GF-D8 (cell line): ENCODE measurements around the gene DPYD.

Experiments used
- DNase-seq: peaks from one replicate; lab custom pipeline; 2025; lab: John Stamatoyannopoulos, UW

DPYD gene

DNA sequence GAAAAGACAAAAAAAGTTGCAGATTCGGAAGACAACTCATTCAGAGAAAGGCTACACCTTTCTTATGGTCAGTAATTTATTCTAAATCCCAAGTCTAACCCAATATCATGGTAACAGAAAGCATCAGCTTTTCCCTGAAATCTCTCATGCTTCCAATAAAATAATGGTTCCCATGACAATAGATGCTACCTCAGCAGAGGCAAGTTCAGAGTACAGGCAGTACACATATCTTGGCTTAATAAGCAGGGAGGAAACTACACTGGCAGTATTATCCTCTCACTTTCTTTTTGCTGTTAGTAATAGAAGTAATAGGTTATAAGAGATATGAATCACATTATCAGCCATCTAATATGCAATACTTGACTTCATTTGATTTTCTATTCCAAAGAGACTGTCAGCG, 137.1 kb downstream of the DPYD start:
- DNase-seq: no peak

DNA sequence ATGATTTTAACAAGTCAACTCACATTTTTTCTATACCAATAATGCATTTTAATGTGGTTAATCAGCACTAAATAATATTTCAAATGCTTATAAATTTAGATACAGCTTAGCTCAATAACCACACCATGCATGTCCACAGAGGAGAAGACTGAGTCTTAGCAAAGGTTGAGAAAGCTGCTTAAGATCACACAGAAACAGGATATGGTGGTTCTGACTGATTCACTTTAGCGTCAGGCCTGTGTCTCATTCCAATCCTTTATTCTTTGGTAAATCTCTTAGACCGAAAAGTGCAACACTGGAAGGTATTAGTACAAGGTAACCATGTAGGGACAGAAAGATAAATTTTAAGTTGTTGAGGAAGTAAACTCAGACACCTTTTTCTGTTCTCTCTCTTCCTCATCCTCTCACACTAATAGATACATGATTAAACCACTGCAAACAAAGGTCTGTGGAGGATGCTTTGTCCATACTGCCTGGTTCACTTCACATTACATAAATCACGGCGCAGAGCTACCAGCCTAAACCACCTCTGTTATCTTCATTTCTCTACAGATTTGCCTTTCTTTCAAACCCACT, 139.0 kb downstream of the DPYD start:
- no peak for DNase-seq

DNA sequence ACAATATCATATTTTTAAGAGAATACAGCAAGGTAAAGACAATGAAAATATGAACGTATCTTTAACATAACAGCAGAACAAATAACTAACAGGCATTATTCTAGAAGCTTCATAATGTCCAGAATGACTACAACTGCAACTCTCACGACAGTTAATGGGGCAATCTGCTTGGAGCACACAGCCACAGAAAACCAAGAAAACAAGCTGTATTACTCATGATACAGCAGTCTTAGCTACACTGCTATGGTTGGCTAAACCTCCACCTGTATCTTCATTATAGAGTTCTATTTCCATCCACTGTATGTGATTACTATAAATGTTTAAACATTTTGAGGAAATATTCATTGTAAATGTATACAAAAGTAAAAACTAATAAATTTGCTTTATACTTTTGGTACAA, 139.9 kb downstream of the DPYD start:
- DNase-seq: no peak

DNA sequence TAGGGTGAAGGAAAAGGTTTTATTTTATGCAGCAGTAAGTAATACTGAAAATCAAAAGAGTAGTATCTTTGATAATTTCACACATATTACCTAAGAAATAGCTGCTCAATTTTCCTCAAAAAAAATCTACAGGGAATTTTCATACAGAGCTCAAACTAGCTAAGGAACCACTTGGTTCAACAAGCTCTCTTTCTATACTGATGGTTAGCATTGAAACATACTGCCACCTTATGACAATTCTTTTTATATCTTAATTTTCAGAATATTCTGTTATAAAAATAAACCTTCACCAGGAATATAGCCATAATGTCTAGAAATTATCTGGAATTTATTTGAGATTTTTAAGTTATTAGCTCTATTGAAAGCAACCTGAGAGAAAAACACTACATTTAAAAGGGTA, 142.1 kb downstream of the DPYD start:
- DNase-seq: no peak

DNA sequence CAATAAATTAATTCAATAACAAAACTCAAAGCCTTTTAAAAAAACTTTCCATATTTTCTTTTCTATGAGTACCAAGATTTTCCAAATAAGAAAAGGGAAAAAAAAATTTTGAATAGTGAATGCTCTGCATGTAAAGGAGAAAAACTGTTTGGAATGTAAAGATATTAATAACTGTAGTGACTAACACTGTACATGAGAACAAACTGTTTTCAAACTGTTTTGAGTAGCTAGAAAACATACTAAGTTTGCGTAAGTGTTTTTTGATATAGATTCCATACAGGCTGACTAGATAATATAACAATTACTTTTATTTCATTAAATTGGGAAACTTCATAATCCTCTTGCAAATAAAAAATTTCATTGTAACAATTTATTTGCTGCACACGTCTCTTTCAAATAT, 150.5 kb downstream of the DPYD start:
- no peak for DNase-seq

DNA sequence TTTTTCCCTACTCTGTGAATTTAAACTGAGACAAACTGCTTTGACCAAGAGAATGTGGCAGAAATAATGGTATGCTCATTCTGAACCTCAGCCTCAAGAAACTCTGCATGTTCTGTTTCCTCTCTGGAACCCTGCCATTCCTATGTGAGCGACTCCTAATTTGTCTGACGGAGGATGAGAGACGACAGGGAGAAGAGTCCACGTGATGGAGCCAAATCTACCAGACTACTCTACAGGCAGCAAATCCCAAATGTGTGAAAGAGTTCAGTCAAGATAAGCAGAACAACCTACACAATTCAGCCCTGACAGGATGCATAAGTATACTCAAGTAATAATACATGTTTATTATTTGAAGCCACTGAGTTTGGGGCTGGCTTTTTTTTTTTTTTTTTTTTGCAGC, 153.5 kb downstream of the DPYD start:
- no peak for DNase-seq

DNA sequence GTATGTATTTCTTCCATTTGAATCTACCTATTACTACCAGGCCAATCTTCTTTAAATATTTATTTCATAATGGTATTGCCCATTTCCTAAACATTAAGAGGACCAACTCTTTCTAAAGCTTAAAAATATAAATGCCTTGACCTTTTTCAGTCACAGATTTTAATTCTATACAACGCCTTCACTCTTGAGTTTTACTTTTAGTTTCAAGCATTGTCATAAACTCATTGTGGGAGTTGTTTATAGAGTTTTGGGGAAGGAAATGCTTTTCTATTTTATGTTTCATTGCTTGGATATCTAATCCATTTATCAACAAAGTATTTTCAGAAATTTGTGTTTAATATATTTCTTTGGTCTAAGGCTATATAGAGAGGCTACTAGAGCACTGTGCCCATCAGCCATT, 155.8 kb downstream of the DPYD start:
- DNase-seq: no peak

DNA sequence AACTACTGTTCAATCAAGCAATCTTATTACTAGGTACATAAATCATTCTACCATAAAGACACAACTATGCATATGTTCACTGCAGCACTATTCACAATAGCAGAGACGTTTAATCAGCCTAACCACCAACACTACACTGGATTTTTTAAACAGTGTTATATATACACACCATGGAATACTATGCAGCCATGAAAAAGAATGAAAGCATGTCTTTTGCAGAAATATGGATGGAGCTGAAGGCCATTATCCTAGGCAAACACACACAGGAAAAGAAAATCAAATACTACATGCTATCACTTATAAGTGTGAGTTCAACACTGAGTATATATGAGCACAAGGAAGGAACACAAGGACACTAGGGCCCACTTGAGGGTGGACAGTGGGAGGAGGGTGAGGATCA, 159.2 kb downstream of the DPYD start:
- DNase-seq: no peak

DNA sequence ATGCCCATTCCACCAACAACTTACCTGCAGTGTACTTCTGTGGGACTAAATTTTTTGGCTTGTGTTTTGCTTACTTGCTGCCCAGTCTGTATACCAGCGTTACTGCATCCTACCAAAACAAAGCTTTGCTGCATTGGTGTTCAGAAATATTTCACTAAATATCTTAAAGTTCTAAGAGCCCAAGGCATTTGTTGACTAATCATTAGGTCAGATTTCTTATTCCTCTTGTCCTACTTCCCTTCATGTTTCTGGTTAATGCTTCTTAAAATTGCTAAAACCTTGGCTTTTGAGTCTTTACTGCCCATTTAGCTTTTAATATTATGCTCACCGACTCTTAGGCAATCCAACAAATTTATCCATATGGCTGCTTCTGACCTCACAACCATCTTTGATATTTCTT, 161.8 kb downstream of the DPYD start:
- no peak for DNase-seq

DNA sequence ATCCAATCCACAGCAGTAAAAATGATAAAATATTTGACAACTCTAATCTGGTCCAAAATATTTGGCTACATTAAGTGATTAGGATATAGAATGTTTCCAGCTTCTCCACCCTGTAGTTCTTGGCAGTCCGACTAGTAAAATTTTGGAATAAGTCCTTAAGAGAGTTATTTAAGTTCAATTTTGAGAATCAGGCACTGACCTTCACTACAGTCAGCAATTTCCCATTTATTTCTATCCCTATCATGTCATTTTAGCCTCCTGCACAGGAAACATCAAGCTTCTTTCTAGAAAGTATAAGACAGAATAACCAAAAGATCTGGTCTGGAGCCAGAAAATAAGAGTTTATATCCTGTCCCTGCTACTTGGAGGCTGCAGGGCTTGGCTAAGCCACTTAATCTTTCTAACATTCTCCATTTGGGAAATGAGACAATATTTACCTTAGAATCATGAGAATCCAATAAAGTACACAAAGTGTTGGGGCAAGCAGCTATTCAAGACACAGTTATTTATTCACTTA, 162.2 kb downstream of the DPYD start:
- DNase-seq: no peak

DNA sequence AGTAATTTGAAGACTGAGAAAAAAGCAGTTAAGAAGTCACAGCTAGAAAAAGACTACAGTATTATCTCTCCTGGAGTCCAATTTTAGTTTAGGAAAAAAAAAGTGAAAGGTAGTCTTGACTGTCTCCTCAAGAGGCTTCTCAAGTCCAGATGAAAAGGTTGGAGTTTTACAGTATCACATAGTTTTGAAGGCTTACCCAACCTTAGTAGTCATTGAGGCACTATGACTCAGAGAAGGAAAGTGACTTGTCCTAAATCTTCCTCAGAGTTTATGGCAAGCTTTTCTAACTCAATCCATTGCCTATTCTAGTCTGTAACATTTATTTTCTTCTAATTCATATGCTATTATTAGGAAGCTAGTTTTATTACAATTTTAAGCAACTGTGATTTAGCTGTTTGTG, 174.9 kb downstream of the DPYD start:
- no peak for DNase-seq

DNA sequence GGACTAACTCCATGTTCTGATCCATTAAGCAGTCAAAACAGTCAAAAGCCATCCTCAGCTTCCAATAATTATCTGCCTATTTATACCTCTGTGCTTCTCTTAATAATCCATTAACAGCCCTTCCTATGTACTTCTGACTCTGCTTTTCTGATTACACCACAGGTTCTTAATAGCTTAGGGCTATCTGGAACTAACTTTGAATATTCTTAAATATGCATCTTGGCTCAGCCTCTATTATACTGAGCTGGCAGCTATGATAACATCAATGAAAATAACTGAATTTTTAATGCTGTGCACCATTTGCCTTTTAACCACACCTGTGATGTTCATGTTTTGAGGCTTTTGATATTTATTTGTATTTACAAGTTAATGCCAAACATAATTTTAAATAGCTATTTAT, 175.9 kb downstream of the DPYD start:
- no peak for DNase-seq

DNA sequence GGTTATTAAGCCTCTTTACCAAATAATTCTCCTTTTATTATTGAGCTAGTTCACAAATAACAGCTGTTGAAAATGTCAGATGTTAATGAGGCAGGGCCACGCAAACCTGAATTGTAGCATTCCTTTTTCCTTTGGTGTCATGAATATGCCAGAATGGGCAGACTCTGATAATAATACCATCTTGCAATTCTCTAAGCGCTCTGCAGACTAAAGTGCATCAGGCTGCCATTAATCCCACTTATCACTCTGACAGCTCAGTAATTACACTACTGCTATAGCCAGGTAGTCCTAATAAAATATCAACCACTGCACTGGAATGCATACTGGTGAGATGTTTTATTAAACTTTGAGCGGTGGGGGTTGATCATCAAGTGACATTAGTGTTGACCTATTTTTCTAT, 177.7 kb downstream of the DPYD start:
- no peak for DNase-seq

DNA sequence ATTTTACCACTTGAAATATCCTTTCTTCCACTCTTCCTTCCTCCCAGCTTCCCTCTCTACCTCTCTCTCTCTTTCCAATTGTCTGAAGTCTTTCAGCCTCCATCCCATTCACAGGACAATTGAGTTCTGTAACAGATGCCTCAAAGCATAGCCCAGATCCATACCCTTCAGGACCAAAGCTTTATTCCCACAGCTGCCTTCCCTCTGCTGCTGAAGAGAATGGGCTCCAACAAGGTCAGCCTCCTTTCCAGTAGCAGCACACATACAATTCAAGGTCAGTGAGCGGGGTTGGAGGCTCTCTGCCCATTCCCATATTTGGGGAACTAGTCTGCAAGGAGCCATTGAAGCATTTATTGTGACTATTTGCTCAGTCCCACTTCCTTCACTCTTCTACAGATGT, 179.9 kb downstream of the DPYD start:
- no peak for DNase-seq

DNA sequence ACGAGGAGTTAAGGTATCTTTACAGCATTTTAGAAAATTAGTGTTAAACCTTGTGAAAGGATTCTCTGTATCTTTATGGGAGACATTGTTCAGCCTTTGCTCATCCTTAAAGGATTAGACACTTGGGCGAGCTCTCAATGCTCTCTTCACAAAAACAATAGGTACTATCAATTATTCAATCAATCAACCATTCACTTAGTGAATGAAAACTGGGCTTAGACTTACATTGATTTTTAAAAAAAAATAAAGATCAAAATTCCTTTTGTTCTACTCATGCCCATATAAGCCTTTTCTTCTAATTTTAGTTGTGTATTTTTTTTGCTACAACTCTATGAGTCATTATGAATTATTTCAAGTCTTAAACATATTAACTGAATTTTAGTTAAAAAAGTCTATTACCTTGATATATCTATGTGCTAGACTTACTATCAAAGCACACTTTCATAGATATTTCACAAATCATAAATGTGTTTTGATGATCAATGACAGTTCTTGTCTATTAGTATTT, 181.2 kb downstream of the DPYD start:
- DNase-seq: no peak

DNA sequence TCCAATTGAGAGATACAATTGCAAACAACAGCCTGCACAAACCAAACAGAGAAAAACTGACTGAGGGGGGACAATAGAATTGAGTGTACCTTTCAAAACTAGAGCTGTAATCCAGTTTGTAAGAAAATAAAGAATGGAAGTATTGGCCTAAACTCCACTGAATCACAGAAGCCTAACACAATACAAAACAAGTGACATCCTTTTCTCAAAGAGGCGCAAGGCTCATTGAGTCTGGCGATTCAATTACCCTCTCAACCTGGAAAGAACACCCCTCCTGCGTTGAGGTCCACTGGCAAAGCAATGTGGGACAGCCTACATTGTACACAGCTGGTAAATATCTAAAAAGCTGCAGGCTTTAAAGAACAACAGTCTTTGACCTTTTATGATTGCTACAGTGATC, 182.6 kb downstream of the DPYD start:
- no peak for DNase-seq

DNA sequence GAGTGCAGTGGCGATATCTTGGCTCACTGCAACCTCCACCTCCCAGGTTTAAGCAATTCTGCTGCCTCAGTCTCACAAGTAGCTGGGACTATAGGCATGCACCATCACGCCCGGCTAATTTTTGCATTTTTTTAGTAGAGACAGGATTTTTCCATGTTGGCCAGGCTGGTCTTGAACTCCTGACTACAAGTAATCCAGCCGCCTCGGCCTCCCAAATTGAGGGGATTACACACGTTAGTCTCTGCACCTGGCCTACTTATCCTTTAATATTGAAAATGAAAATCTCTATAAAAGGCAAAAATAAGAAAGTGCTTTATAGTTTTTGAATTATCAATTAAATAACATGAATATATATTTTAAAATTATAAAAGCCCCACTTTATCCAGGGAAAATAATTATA, 190.6 kb downstream of the DPYD start:
- DNase-seq: no peak

DNA sequence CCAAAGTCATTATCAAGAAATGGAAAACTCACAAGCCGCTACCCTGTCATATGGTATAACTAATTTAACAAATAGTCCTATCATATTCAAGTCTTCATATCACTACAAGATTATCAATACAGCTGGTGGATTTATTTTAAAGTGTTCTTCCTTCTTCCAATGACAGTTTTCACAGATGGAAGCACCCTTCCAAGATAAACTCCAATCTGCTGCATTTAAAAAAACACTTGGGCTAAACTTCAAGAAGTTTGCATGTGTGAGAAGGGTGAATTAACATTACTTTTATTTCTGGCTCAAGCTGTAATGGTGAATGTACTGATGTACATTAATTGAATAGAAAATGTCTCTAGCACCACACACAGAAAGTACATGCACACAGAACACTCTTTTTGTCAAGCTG, 192.4 kb downstream of the DPYD start:
- no peak for DNase-seq

DNA sequence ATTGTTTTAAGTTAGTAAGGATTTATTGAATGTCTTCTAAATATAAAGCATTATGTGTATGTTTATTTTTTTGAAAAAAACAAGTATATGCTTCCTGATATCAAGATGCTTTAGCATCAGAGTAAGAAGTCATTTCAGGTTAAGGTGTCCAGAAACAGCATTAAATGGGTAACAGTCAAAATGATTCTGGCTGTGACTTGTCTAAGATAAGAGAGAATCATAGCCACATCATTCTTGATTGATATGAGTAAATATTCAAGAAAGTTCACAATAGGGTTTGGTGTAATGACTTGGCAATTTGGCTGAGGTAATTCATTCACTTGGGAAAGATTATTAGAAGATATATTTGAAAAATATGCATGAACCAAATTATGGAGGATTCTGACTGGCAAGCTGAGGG, 193.8 kb downstream of the DPYD start:
- no peak for DNase-seq

DNA sequence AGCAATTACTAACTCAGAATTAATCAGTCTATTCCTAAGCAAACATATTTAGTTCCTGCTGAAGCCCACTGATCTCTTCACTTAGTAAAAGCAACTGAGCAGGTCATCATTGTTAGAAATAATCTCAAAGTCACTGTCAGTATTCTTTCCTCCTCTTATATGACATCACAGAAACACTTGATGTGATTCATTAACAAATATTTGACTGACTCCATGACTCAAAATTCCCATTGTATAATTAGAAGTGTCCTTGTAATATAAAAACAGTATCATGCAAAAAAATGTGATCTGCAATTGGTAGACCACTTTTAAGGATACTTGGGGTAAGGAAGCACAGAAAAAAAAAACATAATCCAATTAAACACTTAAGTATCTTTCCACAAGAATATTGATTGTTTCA, 194.4 kb downstream of the DPYD start:
- DNase-seq: no peak

DNA sequence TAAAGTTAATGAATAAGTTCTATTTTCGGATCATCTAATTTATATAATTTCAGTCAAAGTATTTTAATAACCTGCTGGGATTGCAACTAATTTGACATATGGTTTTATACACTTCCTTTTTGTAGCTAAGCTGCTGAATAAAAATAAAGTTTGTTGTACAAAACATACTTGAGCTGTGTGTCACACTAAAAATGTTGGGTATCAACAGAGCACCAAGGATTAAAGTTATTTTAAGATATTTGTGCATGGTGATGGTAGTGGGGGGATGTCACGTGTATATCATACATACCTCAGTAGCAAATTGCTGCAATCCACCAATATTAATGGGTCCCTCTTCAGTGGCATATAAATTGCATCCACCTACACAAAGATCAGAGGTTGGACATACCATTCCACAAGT, 199.6 kb downstream of the DPYD start:
- DNase-seq: no peak

DNA sequence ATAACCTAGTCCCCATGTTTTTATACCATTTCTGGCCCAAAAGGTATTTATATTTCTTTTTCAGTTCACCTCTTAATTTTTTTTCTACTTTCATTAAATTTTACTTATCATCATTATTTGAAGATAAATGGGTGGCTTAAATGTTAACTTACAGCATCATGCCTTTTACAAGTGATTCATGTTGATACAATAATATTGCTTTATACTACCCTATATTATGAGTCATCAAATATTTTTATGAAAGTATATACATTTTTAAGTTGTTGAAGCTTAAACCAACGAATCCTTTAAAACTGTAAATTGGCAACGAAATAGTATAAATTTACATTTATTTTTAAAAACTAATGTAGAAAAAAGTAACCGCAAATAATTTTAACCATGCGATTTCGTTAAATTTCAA, 207.9 kb downstream of the DPYD start:
- DNase-seq: no peak

DNA sequence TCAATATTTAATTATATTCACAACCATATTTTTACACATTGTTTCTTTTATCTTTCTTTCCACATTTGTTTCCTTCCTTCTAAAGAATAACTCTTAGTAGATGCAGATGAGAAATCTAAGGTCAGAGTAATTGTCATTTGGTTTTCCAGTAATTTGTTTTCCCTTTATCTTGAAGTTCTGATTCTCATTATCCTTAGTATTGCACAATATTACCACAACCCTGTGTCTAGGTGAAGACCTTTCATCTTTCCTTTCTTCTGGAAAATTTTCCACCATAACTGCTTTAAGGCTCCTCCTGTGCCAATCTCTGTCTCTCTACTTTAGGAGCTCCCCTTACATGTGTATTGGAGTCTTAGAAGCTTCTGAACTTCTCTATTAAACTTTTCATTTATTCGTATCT, 209.0 kb downstream of the DPYD start:
- DNase-seq: no peak

DNA sequence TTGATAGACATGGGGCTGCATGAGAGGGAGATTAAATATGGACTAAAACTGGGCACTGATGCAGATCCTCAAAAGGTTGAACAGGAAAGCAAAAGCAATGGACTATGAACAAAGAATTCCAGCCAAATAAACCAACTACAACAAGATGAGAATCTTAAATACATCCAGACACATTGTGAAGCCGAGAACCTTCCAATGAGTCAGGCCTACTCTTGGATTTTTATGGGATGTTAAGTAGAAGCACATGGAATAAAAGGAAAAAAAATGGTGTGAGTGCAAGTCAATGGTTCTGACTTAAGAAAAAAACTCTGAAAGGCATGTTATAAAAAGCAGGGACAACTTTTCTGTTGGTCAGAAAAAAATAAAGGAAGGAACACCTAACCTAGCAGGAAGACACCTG, 227.2 kb downstream of the DPYD start:
- no peak for DNase-seq

DNA sequence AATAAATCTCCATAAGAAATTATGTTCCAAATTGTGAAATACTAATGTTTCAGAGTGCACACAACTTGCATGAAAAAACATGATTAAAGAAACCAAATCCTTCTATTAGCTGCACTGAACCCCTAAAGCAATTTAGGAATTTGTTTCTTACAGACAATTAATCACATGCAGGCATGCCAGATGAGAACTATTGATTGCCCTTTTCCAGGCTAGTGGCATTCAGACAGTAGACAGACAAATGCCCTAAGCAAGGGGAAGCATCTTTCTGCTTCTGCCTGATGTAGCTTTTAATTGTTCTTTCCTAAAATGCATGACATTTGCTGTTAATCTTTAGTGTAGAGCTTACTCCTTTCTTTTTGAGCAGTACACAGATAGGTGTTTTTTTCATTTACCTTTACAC, 229.5 kb downstream of the DPYD start:
- no peak for DNase-seq
